GM18868 (cell line): ENCODE results near the gene MLANA.

ENCODE experiments used
- ATAC-seq: cut with Tn5 transposase; IDR thresholded peaks from one replicate; pipeline ENCODE4 v1.9.1; 2021; ENCODE audit warnings: mild to moderate bottlenecking, moderate library complexity; ENCODE audit not compliant: unreplicated experiment

Gene MLANA

DNA sequence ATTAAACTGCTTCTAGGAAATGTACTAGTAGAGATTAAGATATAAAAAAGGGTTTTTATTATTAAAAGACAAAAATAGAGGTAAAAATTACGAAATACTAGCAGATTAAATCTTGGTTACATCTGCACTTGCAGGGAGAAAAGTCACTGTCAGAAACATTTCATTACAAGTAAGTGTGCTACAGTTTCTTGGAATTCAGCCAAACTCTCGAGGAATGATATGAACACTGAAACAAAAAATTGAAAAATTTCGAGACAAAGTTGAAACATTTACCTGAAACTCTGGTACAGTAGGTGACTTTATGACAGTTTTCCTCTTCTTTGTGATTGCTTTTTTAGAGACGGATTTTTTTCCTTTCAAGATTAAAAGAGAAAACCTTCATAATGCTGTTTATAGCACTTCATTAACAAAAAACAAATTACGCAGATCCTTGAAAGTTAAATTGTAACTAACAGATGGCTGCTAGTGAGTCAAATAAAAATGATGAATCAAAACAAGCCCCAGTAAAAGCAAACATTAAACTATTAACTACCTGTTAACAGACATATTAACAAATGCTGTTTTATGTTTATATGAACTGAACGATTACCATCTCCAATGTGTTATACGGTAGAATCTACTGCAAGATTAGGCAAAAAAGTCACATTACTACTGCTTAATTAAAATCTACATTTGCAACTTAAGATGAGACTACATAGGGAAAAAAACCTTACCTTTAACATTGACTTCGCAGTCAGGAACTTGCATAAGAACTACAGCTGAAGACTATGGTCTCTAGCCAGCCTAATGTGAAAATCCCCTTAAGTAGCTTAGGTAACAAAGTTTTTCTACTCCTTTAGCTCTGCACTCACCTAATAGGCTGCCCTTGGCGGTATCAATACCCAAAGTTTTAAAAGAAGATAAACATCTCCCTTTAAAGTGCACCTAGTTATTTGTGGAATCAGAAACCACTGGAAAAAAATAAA lies 63.3 kb downstream of the MLANA start:
- ATAC-seq = no peak

DNA sequence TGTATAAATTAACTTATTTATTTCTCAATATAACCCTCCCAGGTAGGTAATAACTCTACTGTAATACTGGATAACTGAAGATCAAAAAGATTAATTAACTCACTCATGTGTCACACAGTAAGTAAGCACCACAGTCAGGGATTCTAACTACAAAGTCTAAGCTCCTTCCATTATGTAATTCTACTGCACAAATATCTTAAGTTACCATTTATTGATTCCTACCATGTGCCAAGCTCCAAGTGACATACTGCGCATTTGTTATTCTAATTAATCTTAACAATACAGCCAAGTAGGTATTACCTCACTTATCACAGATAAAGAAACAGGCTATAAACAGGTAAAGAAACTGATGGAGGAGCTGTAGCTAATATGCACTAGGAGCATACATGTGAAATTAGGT lies 66.5 kb downstream of the MLANA start:
- ATAC-seq = no peak

DNA sequence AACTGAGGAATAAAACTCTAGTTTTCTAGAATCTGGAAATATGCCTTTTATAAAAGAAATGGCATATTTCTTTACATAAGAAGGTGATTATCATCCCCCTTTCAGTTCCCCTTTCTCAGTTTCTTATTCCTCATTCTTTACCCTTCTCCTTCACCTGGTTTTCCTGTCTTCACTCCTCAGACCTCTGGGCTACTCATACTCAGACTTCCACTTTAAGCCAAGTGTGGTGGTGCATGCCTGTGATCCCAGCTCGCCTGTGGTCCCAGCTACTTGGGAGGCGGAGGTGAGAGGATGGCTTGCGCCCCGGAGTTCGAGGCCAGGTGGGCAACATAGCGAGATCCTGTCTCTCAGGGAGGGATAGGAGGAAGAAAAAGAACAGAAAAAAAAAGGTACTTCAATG lies 67.6 kb downstream of the MLANA start:
- ATAC-seq = peak; percentile 59
